HG03066 (cell line): ENCODE results near the gene SLC25A41.

Experiments
- ATAC-seq: cut with Tn5 transposase; IDR thresholded peaks from one replicate; pipeline ENCODE4 v1.9.1; 2021; ENCODE audit warnings: low read depth; ENCODE audit not compliant: unreplicated experiment

The SLC25A41 gene

GRCh38 chr19:6376512-6377190 lies 56.9 kb downstream of the SLC25A41 start:
- no peak for ATAC-seq
